Skin of body (tissue), 2 donors: ENCODE measurements around the gene UGT1A10. TPM values are rescaled to one million over a fixed set of nuclear protein-coding genes. Genes with fewer than 3 reads are reported as not detected.
"Not testable (repeated sequence)": the region's sequence is repeated elsewhere in the genome, so short reads cannot be mapped to it uniquely, and the experiment has no call there.

Source experiments
- DNase-seq: peaks from one replicate; lab custom pipeline; 2025; lab: John Stamatoyannopoulos, UW
- total RNA-seq: library from RNA; depleted of rRNA; stranded (reverse); fragments of >200 nt; gene quantifications from one replicate; pipeline ENCODE4 v1.2.3, GENCODE V29; 2014

UGT1A10 gene
- total RNA-seq, 1 donor from 2014 or later, result not detected

- not testable (repeated sequence) for DNase-seq
Measured at GRCh38 chr2:233736868-233737653, 100.8 kb downstream of the UGT1A10 start.

- DNase-seq, result no peak
Measured at GRCh38 chr2:233740870-233741269, 104.6 kb downstream of the UGT1A10 start.

- no peak for DNase-seq
Measured at GRCh38 chr2:233743464-233744259, 107.4 kb downstream of the UGT1A10 start.

GRCh38 chr2:233745073-233745755 lies 109.0 kb downstream of the UGT1A10 start:
- DNase-seq, result no peak

- DNase-seq, result not testable (repeated sequence)
Measured at GRCh38 chr2:233745838-233746237, 109.6 kb downstream of the UGT1A10 start.

GRCh38 chr2:233746475-233747282 lies 110.4 kb downstream of the UGT1A10 start:
- DNase-seq, result no peak

- no peak for DNase-seq
Measured at GRCh38 chr2:233747283-233747544, 111.0 kb downstream of the UGT1A10 start.

- not testable (repeated sequence) for DNase-seq
Measured at GRCh38 chr2:233750689-233751088, 114.4 kb downstream of the UGT1A10 start.

- DNase-seq, result not testable (repeated sequence)
Measured at GRCh38 chr2:233751212-233752009, 115.2 kb downstream of the UGT1A10 start.

GRCh38 chr2:233754872-233755611 lies 118.8 kb downstream of the UGT1A10 start:
- DNase-seq, result no peak

- DNase-seq, result no peak
Measured at GRCh38 chr2:233756429-233757081, 120.3 kb downstream of the UGT1A10 start.

GRCh38 chr2:233758141-233758540 lies 121.9 kb downstream of the UGT1A10 start:
- no peak for DNase-seq

- no peak for DNase-seq
Measured at GRCh38 chr2:233758849-233759248, 122.6 kb downstream of the UGT1A10 start.

- no peak for DNase-seq
Measured at GRCh38 chr2:233760043-233760442, 123.8 kb downstream of the UGT1A10 start, which contains the start of gene UGT1A1. Gene UGT1A1, plus strand, starts transcription at chr2:233760270. Its CDS starts 18 bp downstream, at chr2:233760288.

GRCh38 chr2:233761040-233761769 lies 125.0 kb downstream of the UGT1A10 start:
- DNase-seq, result no peak

GRCh38 chr2:233764264-233764663 lies 128.0 kb downstream of the UGT1A10 start:
- DNase-seq, result no peak

- DNase-seq, result no peak
Measured at GRCh38 chr2:233764761-233765160, 128.5 kb downstream of the UGT1A10 start.

GRCh38 chr2:233766416-233766815 lies 130.2 kb downstream of the UGT1A10 start:
- no peak for DNase-seq
